Non-pigmented ciliary epithelial cell (primary cell): ENCODE data around the gene REC8.
"Not testable (repeated sequence)": the region's sequence is repeated elsewhere in the genome, so short reads cannot be mapped to it uniquely, and the experiment has no call there.

Experiments
- DNase-seq: peaks from one replicate; pipeline ENCODE4 v3.0.0-alpha.2; 2010; ENCODE audit warnings: low read depth

The REC8 gene

DNA sequence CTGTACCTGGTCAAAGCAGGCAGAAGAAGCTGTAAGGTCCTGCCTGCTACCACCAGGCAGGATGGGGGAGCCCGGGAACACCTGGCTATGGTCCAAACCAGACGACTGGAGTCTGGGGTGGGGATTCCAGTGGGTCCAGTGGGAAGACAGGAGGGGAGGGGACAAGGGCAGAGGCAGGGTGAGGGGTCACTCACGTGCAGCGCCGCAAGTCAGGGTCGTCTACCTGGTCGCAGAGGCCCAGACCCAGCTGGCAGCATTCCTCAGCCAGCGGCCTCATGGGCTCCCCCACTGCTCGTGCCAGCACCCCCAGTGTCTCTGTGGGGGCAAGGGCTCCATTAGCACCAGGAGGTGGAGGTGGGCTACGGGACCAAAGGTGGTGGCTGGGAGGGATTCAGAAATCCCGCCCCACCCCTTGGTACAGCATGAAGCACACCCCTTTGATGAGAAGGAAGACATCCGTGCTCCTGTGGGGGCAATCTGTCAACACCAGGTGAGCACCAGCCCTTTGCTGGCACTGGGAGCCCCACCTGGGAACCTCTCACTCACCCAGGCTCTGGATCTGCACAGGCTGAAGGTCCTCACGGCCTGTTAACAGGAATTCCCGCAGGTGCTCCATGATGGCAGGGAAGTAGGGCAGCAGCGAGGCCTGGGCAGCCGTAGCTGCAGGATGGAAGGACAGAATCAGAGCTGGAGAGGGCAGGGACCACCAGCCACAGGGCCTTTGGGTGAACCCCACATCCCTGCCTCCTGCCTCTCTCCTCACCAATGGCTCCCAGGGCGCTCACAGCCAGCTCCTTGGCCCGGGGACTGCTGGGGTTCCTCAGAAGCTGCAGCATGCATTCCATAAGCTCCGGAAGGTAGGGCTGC lies 12.5 kb downstream of the REC8 start:
- no peak for DNase-seq

DNA sequence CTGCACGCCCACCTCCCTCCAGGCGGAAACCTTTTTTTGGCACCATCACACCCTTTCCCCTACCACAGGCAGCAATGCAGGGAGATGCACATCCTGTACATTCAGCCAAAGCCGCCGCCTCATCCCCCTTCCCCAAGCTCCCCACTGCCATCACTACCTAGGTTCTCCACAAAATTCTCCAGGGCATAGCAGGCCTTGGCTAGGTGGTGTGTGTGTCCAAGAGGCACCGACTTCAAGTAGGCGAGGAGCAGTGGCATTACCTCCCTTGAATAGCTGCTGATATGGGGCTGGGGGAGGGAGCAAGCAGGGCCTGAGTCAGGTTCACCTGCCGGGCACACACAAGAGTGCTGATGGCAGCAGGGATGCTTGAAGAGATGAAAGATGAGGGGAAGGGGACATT lies 13.1 kb downstream of the REC8 start:
- no peak for DNase-seq

- DNase-seq: no peak
Observed at GRCh38 chr14:24185741-24186140, 13.9 kb downstream of the REC8 start.

DNA sequence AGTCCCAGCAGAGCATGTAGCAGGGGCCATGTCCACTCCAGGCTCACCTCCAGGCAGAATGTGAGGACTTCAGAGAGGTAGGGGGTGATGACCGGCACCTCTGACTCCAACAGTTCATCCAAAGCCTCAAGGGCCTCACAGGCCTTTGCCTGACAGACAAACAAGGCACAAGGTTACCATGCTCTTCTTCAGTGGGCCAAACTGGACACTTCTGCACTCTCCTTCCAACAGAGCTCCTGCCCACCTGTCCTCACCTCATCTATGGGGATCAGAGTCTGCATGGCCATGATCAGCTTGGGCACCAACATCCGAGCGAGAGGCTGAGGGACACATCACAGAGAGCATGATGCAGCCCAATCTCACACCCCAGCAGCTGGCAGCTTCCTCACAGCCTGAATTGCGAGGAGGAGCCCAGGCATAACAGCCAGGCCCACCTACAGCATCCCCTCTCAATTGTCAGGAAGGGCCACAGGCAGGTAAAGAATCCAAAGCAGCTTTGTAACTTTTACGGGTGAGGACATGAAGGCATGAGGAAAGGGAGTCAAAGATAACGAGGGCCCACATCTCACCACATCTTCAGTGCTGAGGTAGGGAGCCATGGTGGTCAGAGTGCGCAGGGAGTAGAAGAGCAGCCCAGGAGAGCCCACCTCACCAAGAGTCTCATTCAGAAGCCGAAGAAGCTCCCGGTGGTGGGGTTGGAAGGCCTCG lies 15.1 kb downstream of the REC8 start:
- DNase-seq: no peak

GRCh38 chr14:24187539-24187915 lies 15.6 kb downstream of the REC8 start:
- DNase-seq: no peak

- peak; percentile 92 for DNase-seq
Observed at GRCh38 chr14:24188251-24189058, 16.6 kb downstream of the REC8 start, which contains the start of gene IPO4. Gene IPO4, minus strand, starts transcription at chr14:24188816. Its CDS starts 29 bp downstream, at chr14:24188787.

DNA sequence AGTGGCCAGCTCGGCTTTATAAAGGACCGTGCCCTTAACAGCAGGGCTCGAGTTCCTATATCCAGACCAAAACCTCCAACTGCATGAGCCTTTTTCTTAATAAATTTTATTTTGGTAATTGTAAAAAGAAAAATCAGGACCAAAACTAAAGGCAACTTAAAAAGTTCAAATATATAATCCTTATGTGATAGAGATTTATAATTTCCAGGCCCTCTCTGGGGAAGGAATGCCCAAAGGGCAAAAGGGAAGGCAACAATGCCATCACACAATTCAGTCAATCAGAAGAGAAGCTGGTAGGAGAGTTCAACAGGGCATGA lies 17.1 kb downstream of the REC8 start:
- no peak for DNase-seq

DNA sequence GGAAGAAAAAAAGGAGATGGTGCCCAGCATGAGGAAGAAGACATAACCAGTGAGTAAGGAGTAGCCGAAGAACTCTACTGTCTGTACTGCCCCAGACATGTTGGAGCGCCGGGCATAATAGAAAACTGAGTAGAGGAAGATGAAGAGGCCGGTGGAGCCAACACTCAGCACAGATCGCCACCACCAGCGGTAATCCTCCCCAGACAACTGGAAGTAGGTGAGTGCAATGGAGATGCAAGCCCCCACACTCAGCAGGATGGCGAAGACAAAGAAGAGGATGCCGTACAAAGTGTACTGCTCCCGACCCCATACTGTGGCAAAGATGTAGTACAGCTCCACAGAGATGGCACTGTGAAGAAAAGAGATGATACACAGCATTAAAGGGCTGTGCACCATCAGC lies 17.6 kb downstream of the REC8 start:
- no peak for DNase-seq

DNA sequence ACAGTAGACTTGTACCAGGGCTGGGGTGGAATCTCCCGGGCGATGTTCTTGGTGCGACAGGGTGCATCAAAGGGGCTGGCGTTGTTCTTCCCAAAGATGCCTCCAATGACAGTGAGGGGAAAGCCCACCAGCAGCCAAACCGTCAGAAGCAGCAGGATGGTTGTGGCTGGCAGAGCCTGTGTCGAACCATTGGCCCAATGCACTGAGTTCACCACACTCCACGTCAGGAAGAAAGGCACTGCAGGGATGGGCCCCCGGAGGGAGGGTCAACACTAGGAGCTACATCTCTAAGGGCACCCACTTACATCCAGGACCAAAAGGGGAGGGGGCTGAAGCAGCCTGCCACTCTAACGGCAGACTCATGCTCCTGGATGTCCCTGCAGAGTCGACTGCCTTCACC lies 18.5 kb downstream of the REC8 start:
- no peak for DNase-seq

DNA sequence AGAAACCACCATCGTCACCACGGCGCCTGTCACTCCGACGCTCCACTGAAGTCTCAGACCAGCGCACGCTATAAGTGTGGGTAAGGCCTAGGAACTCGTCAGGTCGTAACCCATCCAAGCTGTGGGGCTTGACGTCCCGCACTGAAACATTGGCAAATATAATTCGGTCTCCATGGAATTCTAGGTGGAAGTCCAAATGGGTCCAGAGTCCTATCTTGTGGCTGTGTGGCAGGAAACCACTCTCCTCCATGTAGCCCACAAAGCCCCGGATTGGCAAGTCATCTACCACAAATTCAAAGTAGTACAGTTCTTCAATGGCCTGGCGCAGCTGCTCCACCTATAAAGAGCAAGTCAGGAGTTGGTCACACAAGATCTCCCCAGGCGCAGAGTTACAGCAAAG lies 21.1 kb downstream of the REC8 start:
- no peak for DNase-seq

DNA sequence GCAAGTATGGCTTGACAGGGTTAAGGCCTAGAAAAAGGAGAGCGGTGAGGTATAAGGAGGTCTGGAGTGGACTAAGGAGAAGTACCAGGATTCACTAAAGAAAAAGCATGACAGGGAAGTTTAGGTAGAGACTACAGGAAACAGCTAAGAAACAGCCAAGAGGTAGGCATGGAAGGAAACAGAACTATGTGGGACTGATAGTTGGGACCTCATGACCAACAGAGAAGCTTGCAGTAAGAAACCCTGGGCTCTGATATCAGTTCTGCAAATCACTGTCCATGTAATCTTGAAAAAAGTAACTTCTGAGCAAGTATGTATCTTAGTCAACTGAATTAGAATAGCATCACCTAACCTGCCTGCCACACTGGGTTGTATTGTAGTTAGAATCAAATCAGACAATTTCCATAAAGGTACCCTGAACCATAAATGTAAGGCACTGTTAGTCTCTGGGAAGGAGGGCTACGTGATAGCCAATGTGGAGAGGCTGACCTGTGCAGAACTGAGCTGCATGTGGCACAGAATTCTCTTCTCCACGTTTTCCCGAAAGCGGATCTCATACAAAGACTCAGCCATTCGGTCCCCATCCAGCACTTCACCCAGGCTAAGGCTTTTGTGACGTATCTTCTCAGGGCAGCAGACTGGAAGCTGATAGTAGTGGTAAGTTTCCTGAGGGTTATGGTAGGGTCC lies 22.4 kb downstream of the REC8 start:
- no peak for DNase-seq

DNA sequence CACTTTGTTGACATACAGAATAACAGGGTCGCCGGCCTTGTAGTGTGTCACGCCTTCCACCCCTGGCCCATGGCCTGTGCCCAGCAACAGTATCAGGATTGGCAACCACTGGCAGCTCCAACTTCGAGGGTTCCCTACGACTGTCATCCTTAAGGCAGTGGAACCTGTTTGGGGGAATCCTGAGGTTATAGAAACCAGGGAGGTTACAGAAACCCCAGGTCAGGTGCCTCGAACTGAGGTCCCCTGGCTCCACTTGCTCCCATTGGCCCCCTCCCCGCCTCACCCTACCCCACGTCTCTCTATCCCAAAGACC lies 22.9 kb downstream of the REC8 start:
- no peak for DNase-seq

DNA sequence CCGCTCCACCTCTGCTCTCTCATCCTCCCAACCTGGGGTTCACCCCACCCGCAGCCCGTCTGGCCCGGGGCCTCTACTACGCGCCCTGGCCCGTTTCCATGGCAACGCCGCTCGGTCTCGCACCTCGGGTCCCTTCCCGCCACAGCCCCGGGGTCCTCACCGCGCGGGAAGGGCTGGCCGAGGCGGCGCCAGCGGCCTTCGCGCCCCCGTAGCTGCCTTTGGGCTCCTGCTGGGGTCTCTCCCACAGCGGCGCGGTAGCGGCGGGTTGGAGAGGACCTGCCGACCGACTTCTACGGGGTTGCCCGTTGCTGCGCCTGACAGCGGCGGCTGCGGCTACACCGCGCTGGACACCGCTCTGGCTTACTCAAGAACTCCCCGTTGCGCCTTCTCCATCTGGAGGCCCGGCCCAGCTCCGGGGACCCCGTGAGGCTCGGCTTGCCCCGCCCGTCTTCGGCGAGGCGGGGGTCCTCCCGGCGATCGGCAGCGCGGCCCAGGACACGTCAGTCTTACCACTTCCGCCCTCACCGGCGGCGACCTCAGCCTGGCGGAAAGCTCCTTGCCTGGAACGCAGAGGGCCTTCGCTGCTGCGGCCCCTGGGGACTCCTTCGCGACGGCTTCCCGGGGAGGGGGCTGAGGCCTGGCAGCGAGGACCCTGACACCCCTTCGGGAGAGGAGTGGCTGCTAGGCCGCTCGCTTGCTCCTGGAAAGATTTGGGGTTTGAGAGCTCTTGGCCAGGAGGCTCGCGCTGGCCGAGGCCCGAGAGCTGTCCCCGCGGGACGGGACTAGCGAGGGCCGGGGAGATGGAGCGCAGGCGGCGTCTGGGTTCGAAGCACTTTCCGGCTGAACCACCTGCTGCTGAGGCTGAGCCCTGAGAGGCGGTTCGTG lies 23.5 kb downstream of the REC8 start, which contains the start of gene TM9SF1:
Gene TM9SF1 (minus strand): TSS at position 256 of the 885 bp plus-strand sequence. CDS start 422 bp downstream, outside the sequence.
- DNase-seq: peak; percentile 47

DNA sequence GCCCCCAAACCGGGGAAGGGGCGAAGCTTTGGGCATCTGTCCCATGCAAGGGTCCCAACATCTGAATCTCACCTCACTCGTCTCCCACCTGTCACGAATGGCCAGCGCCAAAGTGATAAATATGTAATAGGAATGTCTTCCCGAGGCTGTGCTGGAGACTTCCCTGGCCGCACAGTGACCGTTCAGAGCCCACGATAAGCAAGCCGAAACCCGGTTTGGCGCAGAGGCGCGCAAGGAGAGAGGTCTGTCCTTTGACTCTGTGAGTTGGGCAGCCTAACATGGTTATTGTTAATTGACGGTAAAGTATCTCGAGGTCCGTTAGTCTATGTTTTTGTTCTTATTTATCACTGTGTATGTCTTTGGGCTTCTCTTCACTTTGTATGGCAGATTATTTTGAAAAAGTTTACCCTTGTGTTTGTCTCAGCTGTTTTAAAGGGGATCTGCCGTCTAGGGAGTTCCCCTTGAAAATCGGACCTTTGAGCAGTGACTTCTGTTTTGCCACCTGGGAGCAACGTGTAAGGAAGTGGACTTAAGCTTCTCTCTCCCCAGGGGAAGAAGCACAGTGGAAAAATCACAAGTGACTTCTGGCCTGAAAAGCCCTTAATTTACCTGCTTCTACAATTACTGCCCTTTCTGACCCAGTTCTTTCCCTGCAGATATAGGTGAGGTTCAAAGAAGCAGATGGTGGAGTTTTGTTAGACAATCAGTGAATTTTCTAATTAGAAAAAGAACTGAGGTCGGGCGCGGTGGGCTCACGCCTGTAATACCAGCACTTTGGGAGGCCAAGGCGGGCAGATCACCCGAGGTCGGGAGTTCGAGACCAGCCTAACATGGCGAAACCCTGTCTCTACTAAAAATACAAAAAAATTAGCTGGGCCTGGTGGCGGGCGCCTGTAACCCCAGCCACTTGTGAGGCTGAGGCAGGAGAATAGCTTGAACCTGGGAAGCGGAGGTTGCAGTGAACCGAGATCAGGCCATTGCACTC lies 24.5 kb downstream of the REC8 start:
- DNase-seq: no peak

- no peak for DNase-seq
Observed at GRCh38 chr14:24197056-24197450, 25.2 kb downstream of the REC8 start.

- DNase-seq: no peak
Observed at GRCh38 chr14:24198814-24199524, 27.1 kb downstream of the REC8 start.

- not testable (repeated sequence) for DNase-seq
Observed at GRCh38 chr14:24202538-24202937, 30.7 kb downstream of the REC8 start.

DNA sequence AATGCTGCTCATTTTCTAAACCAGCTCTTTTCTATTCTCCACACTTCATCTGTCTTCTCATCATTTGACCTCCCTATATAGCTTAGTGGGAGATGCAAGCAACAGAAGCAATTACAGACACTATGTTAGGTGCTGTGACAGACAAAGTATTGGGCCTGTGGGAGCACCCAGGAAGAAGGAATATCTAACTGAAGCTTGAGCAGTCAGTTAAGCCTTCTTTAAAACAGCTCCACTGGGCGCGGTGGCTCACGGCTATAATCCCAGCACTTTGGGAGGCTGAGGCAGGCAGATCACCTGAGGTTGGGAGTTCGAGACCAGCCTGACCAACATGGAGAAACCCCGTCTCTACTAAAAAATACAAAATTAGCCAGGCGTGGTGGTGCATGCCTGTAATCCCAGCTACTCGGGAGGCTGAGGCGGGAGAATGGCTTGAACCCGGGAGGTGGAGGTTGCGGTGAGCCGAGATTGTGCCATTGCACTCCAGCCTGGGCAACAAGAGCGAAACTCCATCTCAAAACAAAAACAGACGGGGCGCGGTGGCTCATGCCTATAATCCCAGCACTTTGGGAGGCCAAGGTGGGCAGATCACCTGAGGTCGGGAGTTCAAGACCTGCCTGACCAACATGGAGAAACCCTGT lies 31.5 kb downstream of the REC8 start:
- not testable (repeated sequence) for DNase-seq
